Ishikawa (cell line): ENCODE results near the gene ANKRD18B.

Source experiments
- CEBPB ChIP-seq: IDR thresholded peaks from 2 replicates; pipeline ENCODE4 v1.6.1; 2012
- CREB1 ChIP-seq: IDR thresholded peaks from 2 replicates; pipeline ENCODE4 v1.6.1; 2012; ENCODE audit warnings: low read depth
- EGR1 ChIP-seq: IDR thresholded peaks from 2 replicates; pipeline ENCODE4 v1.6.1; 2012
- EP300 ChIP-seq: IDR thresholded peaks from 2 replicates; pipeline ENCODE4 v1.6.1; 2012; ENCODE audit warnings: borderline replicate concordance
- FOXM1 ChIP-seq: IDR thresholded peaks from 2 replicates; pipeline ENCODE4 v1.6.1; 2012; ENCODE audit warnings: low read depth, borderline replicate concordance
- MAX ChIP-seq: IDR thresholded peaks from 2 replicates; pipeline ENCODE4 v1.6.1; 2012
- NFIC ChIP-seq: IDR thresholded peaks from 2 replicates; pipeline ENCODE4 v1.6.1; 2012
- RAD21 ChIP-seq: IDR thresholded peaks from 2 replicates; pipeline ENCODE4 v1.6.1; 2012; ENCODE audit warnings: low read depth
- REST ChIP-seq: IDR thresholded peaks from 2 replicates; pipeline ENCODE4 v1.6.1; 2012; ENCODE audit warnings: low read depth, mild to moderate bottlenecking
- TAF1 ChIP-seq: IDR thresholded peaks from 2 replicates; pipeline ENCODE4 v1.6.1; 2012; ENCODE audit warnings: low read depth, mild to moderate bottlenecking
- TCF12 ChIP-seq: IDR thresholded peaks from 2 replicates; pipeline ENCODE4 v1.6.1; 2012; ENCODE audit warnings: low read depth
- TEAD4 ChIP-seq: IDR thresholded peaks from 2 replicates; pipeline ENCODE4 v1.6.1; 2012
- YY1 ChIP-seq: IDR thresholded peaks from 2 replicates; pipeline ENCODE4 v1.6.1; 2012; ENCODE audit warnings: low read depth
- ZBTB7A ChIP-seq: IDR thresholded peaks from 2 replicates; pipeline ENCODE4 v1.6.1; 2012; ENCODE audit warnings: low read depth
- TF ChIP-seq, protein P1 (sequence below): IDR thresholded peaks from 2 replicates; pipeline ENCODE4 v1.6.1; 2012

The ANKRD18B gene

DNA sequence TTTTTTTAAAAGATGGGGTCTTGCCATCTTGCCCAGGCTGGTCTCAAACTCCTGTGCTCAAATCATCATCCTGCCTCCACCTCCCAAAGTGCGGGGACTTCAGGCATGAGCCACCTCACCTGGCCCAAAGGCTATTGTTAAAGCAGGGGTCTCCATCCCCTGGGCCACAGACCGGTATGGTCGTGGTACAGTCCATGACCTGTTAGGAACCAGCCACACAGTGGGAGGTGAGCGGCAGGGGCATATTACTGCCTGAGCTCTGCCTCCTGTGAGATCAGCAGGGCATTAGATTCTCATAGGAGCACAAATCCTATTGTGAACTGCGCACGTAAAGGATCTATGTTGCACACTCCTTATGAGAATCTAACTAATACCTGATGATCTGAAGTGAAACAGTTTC, 43.1 kb upstream of the ANKRD18B start:
- TF ChIP-seq NFIC = no peak

GRCh38 chr9:33489066-33489465, 35.0 kb upstream of the ANKRD18B start:
- TF ChIP-seq EGR1 = no peak
- TF ChIP-seq CREB1 = no peak
- no peak for TF ChIP-seq NFIC
- TF ChIP-seq FOXM1 = no peak
- TF ChIP-seq, protein P1, sequence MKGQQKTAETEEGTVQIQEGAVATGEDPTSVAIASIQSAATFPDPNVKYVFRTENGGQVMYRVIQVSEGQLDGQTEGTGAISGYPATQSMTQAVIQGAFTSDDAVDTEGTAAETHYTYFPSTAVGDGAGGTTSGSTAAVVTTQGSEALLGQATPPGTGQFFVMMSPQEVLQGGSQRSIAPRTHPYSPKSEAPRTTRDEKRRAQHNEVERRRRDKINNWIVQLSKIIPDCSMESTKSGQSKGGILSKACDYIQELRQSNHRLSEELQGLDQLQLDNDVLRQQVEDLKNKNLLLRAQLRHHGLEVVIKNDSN = no peak
- TF ChIP-seq EP300 = no peak
- TF ChIP-seq RAD21 = no peak
- no peak for TF ChIP-seq MAX
- TF ChIP-seq CEBPB = no peak
- no peak for TF ChIP-seq ZBTB7A
- no peak for TF ChIP-seq REST
- no peak for TF ChIP-seq YY1
- no peak for TF ChIP-seq TEAD4
- no peak for TF ChIP-seq TAF1
- TF ChIP-seq TCF12 = no peak

DNA sequence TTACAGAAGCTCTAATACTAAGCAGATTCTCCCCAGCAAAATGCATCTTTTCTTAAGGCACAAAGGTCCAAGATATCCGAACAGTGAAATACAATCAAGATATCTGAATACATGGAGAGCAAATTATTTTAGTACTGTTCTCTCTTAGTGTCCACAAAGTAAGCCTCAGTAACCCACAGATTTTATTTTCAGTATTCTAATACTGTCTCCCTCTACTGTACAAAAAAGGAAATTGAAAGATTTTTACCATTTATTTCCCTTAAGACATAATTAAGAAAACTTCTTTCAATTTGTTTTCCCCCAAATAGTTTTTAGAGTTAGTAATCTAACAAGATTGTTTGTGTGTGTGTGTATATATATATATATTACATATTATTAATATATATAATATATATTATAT, 25.7 kb upstream of the ANKRD18B start:
- TF ChIP-seq EGR1 (no peak), CEBPB (no peak), EP300 (no peak), FOXM1 (no peak), REST (no peak), RAD21 (no peak), TEAD4 (no peak), CREB1 (no peak), NFIC (no peak), ZBTB7A (no peak), TAF1 (no peak), TCF12 (no peak), MAX (no peak)
- TF ChIP-seq, protein P1 = no peak

GRCh38 chr9:33506626-33507370, 17.3 kb upstream of the ANKRD18B start:
- TF ChIP-seq TEAD4 (no peak), TAF1 (no peak), MAX (no peak), NFIC (no peak), RAD21 (no peak), YY1 (no peak), ZBTB7A (no peak), REST (no peak), EGR1 (no peak), CEBPB (no peak), FOXM1 (no peak), EP300 (no peak), CREB1 (no peak), TCF12 (no peak)
- TF ChIP-seq, protein P1 = no peak
